Natural killer cell (primary cell): ENCODE measurements around the gene ASAP3. TPM values are rescaled to one million over a fixed set of nuclear protein-coding genes. Genes with fewer than 3 reads are reported as not detected.

ENCODE experiments used
- ATAC-seq, 3 donors: fragments of 150-1000 bp in 2 of 3; fragments of 200-7000 bp in 1 of 3; cut with Tn5 transposase; 1 replicate in 1 of 3; 2 replicates in 2 of 3; pipeline ENCODE4 v1.10.0; 2021; ENCODE audit warnings: mild to moderate bottlenecking in 2 of 3, moderate library complexity in 2 of 3
- DNase-seq, 2 donors: peaks; one replicate each; pipeline versions ENCODE4 v3.0.0 to v3.0.0-alpha.2; 2013 to 2021; ENCODE audit warnings: mixed read lengths in 1 of 2
- H3K27ac ChIP-seq: one replicate; pipeline ENCODE4 v1.5.1; 2013; ENCODE audit warnings: mild to moderate bottlenecking, low read length
- H3K27me3 ChIP-seq: one replicate; pipeline ENCODE4 v1.6.1; 2013; ENCODE audit warnings: low read length; ENCODE audit not compliant: control insufficient read depth, insufficient read depth
- H3K36me3 ChIP-seq: one replicate; pipeline ENCODE4 v1.6.1; 2013; ENCODE audit warnings: low read length; ENCODE audit not compliant: control insufficient read depth, insufficient read depth
- H3K4me1 ChIP-seq: one replicate; pipeline ENCODE4 v1.6.1; 2013; ENCODE audit warnings: low read length; ENCODE audit not compliant: control insufficient read depth, insufficient read depth
- H3K4me3 ChIP-seq: one replicate; pipeline ENCODE4 v1.5.1; 2013; ENCODE audit warnings: low read length
- H3K9me3 ChIP-seq: one replicate; pipeline ENCODE4 v1.6.1; 2013; ENCODE audit warnings: low read length; ENCODE audit not compliant: control insufficient read depth, insufficient read depth
- H3K27ac Mint-ChIP-seq, 2 donors: one replicate each; pipeline ENCODE4 v1.8.0; 2022; ENCODE audit warnings: mild to moderate bottlenecking in 2 of 2, mixed read lengths in 2 of 2, moderate library complexity in 1 of 2
- H3K27me3 Mint-ChIP-seq, 2 donors: one replicate each; pipeline ENCODE4 v1.8.0; 2022; ENCODE audit warnings: low read depth in 2 of 2, mixed read lengths in 2 of 2
- H3K36me3 Mint-ChIP-seq: one replicate; pipeline ENCODE4 v1.8.0; 2022; ENCODE audit warnings: mixed read lengths
- H3K4me1 Mint-ChIP-seq, 2 donors: one replicate each; pipeline ENCODE4 v1.8.0; 2022; ENCODE audit warnings: mixed read lengths in 2 of 2
- H3K4me3 Mint-ChIP-seq: one replicate; pipeline ENCODE4 v1.8.0; 2022; ENCODE audit warnings: mild to moderate bottlenecking, moderate library complexity, mixed read lengths
- H3K9me3 Mint-ChIP-seq, 2 donors: one replicate each; pipeline ENCODE4 v1.8.0; 2022; ENCODE audit warnings: mixed read lengths in 2 of 2
- WGBS: methylation state at CpG from one replicate; pipeline ENCODE4 v1.1.7; 2013; ENCODE audit warnings: missing lambda C conversion rate; ENCODE audit not compliant: insufficient coverage; 5-methylcytosine and 5-hydroxymethylcytosine counted together
- intact Hi-C: fragments of 100-400 bp; cut with micrococcal nuclease; formaldehyde crosslinking; loops from one replicate; pipeline ENCODE4 v1.14.2; 2022
- total RNA-seq, 4 donors: library from RNA; stranded (reverse); fragments of 120-200 nt in 1 of 4; gene quantifications; one replicate each; pipeline versions ENCODE4 v1.2.3 to v1.2.4, GENCODE V29; 2013 to 2022
- TF ChIP-seq, protein P1 (sequence below): fragments of 200-600 bp; IDR thresholded peaks from one replicate; pipeline ENCODE4 v1.8.0; 2022; ENCODE audit warnings: antibody characterized with exemption

The ASAP3 gene
- total RNA-seq, 3 donors from 2014 or later (not counting 1 experiment from before 2014, with no cell fraction given) = 0.25 to 0.70 (median 0.59) TPM

DNA sequence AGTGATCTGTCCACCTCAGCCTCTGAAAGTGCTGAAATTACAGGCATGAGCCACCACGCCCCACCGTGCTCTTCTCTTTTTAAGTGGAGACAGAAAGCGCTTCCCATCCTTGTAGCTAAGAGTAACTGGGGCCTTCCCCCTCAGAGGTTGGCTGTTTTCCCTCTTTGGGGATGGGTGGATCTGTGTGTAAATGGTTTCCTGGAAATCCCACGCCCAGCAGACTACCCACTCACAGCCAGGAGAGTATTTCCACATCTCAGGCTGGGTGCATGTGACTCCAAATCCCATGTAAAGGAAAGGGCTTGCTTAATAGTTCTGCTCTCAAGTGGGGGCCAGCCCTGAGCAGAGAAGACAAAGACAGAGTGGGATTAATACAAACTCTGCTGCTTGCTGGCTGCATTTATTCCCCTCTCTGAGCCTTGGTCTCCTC is 39.9 kb downstream of the ASAP3 start:
- Mint-ChIP-seq H3K27ac (no peak overlapping the region), H3K4me1 (no peaks in the 10 kb centered on the region), H3K27me3 (peaks cover 0 to 3% of the 10 kb centered on the region in 2 donors), H3K36me3 (no peaks in the 10 kb centered on the region), H3K4me3 (no peak overlapping the region), H3K9me3 (no peaks in the 10 kb centered on the region)
- Histone ChIP-seq H3K27me3 (no peaks in the 10 kb centered on the region), H3K4me3 (no peak overlapping the region), H3K9me3 (no peaks in the 10 kb centered on the region), H3K36me3 (no peaks in the 10 kb centered on the region), H3K4me1 (no peaks in the 10 kb centered on the region), H3K27ac (no peak overlapping the region)
- DNase-seq (no peak), ATAC-seq (no peak)
- TF ChIP-seq, protein P1, sequence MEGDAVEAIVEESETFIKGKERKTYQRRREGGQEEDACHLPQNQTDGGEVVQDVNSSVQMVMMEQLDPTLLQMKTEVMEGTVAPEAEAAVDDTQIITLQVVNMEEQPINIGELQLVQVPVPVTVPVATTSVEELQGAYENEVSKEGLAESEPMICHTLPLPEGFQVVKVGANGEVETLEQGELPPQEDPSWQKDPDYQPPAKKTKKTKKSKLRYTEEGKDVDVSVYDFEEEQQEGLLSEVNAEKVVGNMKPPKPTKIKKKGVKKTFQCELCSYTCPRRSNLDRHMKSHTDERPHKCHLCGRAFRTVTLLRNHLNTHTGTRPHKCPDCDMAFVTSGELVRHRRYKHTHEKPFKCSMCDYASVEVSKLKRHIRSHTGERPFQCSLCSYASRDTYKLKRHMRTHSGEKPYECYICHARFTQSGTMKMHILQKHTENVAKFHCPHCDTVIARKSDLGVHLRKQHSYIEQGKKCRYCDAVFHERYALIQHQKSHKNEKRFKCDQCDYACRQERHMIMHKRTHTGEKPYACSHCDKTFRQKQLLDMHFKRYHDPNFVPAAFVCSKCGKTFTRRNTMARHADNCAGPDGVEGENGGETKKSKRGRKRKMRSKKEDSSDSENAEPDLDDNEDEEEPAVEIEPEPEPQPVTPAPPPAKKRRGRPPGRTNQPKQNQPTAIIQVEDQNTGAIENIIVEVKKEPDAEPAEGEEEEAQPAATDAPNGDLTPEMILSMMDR = no peak
- WGBS = 77% methylated on average over 3 of the region's 4 CpGs
- intact Hi-C loops = no loop called here

DNA sequence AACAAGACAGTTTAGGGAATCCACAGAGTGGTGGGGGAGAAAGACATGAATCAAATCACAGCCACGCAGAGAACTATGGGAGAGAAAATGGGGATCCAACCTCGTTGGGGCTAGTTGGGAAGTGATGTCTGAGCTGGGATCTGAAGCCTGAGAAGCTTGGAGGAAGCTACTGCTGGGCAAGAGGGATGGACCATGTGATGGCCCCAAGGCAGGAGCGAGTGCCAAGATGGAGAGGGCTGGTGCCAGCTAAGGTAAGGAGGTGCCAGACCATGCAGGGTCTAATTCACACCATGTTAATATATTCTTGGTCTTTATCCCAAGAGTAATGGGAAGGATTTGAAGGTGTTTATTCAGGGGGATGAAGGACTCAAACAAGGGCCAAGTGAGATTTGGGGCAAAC is 41.2 kb downstream of the ASAP3 start:
- no peak for DNase-seq
- no peak for ATAC-seq
- no peaks in the 10 kb centered on the region for H3K36me3 ChIP-seq
- no peak overlapping the region for H3K27ac Mint-ChIP-seq
- no peak overlapping the region for H3K4me3 ChIP-seq
- no peak overlapping the region for H3K27ac ChIP-seq
- TF ChIP-seq, protein P1 = no peak
- H3K9me3 Mint-ChIP-seq = no peaks in the 10 kb centered on the region
- no peaks in the 10 kb centered on the region for H3K27me3 ChIP-seq
- 82% methylated on average over 3 of the region's 3 CpGs for WGBS
- intact Hi-C loops = no loop called here
- no peaks in the 10 kb centered on the region for H3K4me1 Mint-ChIP-seq
- no peaks in the 10 kb centered on the region for H3K36me3 Mint-ChIP-seq
- no peak overlapping the region for H3K4me3 Mint-ChIP-seq
- H3K4me1 ChIP-seq = no peaks in the 10 kb centered on the region
- H3K27me3 Mint-ChIP-seq = peaks cover 0 to 5% of the 10 kb centered on the region in 2 donors
- H3K9me3 ChIP-seq = no peaks in the 10 kb centered on the region

DNA sequence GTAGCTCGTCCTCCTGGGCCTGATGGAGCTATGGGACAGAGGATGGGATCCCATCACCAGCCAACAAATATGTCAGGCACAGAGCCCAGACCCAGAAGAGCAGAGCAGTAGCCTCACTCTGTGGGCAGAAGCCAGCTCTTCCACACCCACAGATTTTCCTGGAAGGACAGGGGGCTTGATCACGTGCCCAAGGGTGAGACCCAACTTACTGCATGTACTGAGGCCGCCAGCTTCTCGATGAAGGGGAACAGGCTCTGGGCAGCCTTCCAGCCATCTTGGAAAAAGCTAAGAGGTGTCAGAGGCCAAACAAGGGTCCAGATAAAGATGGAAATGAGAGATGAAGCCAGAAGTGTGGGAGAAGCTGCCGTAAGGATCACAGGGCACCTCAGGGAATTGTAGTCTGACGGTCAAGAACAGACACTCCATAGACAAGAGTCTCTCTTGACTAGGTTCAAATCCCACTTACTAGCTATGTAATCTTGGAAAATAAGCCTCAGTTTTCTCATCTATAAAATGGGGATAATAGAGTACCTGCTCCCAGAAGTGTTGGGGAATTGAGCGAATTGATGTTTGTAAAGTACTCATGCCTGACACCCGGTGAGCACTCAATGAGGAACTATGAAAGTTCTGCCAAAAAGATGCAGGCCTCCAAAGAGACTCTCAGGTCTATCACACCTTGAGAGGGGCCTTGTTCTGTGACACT is 42.4 kb downstream of the ASAP3 start:
- Mint-ChIP-seq H3K36me3 (no peaks in the 10 kb centered on the region), H3K27ac (no peak overlapping the region), H3K27me3 (peaks cover 0 to 6% of the 10 kb centered on the region in 2 donors), H3K9me3 (no peaks in the 10 kb centered on the region), H3K4me3 (no peak overlapping the region), H3K4me1 (no peaks in the 10 kb centered on the region)
- WGBS = 87% methylated on average over 7 of the region's 8 CpGs
- intact Hi-C loops = no loop called here
- H3K27ac ChIP-seq = no peak overlapping the region
- ATAC-seq = no peak
- H3K27me3 ChIP-seq = no peaks in the 10 kb centered on the region
- no peaks in the 10 kb centered on the region for H3K36me3 ChIP-seq
- no peak for DNase-seq
- H3K4me3 ChIP-seq = no peak overlapping the region
- H3K9me3 ChIP-seq = no peaks in the 10 kb centered on the region
- H3K4me1 ChIP-seq = no peaks in the 10 kb centered on the region
- TF ChIP-seq, protein P1 = no peak

DNA sequence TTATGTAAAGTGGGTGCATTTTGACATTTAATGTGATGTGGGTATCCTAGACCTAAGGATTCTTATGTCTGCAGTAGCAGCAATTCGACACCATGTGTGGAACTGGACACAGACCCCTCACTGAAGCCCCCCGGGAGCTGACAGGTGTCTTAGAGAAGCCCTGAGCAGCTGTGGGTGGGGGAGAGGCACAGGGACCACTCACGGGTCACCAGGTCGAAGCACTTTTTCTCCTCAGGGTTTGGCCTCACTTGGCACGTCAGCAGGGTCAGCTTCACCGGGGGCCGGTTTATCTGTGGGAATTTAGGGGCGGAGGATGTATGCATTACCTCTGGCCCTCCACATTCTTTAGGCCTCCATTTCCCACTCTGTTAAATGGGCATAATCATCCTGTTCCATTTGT is 45.4 kb downstream of the ASAP3 start:
- peaks cover 0 to 8% of the 10 kb centered on the region in 2 donors for H3K27me3 Mint-ChIP-seq
- intact Hi-C loops = no loop called here
- TF ChIP-seq, protein P1 = no peak
- Histone ChIP-seq H3K9me3 (no peaks in the 10 kb centered on the region), H3K27me3 (no peaks in the 10 kb centered on the region), H3K36me3 (no peaks in the 10 kb centered on the region), H3K4me3 (no peak overlapping the region), H3K4me1 (no peaks in the 10 kb centered on the region), H3K27ac (no peak overlapping the region)
- DNase-seq (no peak), ATAC-seq (no peak)
- H3K4me1 Mint-ChIP-seq = no peaks in the 10 kb centered on the region
- H3K27ac Mint-ChIP-seq = no peak overlapping the region
- H3K4me3 Mint-ChIP-seq = no peak overlapping the region
- no peaks in the 10 kb centered on the region for H3K36me3 Mint-ChIP-seq
- 86% methylated on average over 8 of the region's 8 CpGs for WGBS
- no peaks in the 10 kb centered on the region for H3K9me3 Mint-ChIP-seq
